GM18519 (cell line): ENCODE measurements around the gene PPBP.

Experiments used
- ATAC-seq: cut with Tn5 transposase; IDR thresholded peaks from one replicate; pipeline ENCODE4 v1.9.1; 2021; ENCODE audit warnings: mild to moderate bottlenecking, moderate library complexity; ENCODE audit not compliant: unreplicated experiment, low FRiP score

The PPBP gene, protein sequence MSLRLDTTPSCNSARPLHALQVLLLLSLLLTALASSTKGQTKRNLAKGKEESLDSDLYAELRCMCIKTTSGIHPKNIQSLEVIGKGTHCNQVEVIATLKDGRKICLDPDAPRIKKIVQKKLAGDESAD

DNA sequence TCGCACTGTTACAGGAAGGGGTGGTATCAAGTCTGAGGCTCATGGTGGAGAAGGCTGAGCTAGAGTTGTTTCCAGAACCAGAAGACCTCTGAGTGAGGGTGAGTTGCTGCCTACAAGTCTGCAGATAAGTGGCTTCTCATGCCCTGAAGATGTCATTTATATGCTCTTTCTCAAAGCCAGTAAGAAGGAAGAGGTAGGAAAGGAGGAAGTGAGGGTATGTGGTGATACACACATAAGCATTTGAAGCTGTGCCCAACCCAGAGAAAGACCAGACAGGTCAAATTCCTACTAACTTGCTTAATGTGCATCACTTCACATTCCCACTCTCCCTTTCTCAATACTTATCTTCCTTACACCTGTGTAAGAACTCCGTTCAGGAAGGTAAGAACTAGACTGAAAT is at the start of gene PPBP:
PPBP (minus strand) TSS at position 130 of the 400 bp plus-strand sequence; CDS start at position 43, 87 bp downstream.
- ATAC-seq: no peak

DNA sequence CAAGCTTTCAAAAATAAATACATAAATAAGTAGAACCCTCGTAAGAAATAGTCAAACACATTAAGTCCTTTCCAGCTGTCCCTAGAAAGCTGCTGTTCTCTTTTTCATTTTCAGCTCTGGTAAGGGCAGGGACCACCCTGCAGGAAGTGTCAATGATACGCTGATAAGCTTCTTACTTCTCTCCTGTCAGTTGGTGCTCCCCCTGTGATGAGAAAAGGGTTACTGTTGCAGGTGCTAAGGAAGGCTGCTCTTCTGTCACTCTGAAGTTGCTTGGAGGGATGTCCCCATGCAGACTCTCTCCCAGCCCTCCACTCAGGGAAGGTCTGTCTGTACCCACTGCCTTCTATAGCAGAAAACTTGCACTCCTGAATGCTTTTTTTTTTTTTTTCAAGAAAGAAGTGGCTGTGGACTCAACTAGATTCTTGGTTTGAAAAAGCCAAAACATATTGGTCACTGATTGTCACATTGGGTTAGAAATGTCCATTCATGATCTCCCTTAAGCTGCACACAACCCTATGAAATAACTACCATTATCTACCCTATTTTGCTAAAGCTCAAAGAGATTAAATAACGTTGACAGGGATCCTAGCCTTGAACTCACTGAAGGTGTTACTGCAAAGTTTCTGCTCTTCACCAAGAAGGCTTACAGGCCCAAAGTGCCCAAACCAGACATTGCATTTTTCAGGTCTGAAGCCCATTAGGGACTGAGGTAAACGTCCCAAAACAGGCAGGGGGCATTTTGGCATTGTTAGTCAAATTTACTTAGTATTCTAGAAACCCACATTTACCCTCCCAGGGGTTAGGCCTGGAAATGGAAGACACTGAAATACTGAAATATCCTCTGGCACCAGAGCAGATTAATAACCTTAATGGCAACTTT is 49.3 kb upstream of the PPBP start:
- no peak for ATAC-seq

DNA sequence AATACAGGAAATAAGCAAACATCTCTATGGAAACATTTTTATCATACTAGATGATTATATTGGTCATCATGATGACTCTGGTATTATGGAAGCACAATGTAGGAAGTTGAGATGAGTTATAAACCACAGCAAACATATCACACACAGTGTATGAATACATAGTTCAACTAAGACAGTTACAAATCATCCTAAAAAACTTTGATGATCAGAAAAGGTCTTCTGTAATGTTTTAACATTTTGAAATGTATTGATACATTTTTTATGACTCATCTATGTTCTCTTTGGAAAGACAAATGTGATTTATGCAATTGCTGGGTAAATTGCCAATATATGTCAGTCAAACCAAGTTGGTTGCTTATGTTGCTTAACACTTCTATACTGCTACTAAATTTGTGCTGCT is 45.7 kb upstream of the PPBP start:
- no peak for ATAC-seq

DNA sequence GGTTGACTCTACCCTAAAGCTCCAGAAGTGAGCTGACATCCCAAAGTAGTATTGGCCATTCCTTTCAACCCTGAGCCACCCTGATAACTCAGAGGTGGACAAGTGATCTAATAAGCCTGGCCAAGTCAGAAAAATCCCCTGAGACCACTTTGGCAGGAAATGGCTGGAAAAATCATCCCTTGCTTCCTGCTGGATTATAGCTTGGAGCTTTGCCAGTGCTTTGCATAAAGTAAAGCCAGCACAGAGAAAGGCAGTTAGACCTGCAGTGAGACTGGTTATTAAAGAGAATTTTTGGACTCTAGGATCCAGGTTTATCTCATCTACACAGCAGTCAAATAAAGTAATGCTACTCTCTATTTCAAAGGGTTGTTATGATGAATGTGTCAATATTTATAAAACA is 44.1 kb upstream of the PPBP start:
- ATAC-seq: no peak

DNA sequence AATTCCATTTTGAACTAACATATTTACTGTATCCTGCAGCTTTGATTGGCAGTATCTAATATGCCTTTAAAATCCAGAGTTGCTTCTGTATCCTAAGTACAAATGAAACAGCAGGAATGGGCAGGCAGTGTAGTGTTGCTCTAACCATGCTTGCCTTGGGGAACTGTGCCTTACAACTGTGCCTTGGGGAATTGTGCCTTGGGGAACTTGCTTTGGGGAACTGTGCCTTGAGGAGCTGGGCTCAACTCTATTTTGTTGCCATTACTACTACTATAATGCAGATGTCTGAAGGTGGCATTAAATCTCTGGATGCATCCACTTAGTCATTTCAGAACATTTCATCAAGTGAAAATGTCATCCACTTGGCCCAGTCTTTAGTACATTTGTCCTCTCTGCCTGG is 43.6 kb upstream of the PPBP start:
- ATAC-seq: no peak

DNA sequence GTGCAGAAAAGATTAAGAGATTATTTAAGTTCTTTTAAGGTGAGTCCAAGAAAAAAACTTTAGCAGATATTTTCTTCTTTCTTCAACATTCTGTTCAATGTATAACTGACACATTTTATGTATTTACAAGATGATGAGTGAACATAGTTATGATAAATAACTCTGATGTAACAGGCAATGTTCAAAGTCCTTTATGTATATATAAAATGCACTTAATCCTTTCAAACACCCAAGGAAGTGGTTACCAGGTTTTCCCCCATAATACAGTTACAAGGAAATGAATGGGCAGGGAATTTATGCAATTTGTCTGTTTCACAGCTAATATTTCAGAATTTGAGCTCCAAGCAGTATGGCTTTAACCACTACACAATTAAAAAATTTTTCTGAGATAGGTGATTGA is 42.3 kb upstream of the PPBP start:
- no peak for ATAC-seq

DNA sequence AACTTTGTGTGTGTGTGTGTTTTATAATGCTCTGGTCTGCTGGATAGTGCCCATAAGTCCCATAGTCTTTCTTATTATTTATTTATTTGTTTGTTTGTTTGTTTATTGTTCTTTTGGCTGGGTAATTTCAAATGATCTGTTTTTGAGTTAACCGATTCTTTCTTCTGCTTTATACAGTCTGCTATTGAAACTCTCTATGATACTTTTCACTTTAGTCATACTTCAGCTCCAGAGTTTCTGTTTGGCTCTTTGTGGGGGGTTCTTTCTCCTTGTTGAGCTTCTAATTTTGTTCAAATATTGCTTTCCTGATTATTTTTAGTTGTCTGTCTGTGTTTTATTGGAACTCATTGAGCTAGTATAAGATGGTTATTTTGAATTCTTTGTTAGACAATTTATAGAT is 40.5 kb upstream of the PPBP start:
- no peak for ATAC-seq

DNA sequence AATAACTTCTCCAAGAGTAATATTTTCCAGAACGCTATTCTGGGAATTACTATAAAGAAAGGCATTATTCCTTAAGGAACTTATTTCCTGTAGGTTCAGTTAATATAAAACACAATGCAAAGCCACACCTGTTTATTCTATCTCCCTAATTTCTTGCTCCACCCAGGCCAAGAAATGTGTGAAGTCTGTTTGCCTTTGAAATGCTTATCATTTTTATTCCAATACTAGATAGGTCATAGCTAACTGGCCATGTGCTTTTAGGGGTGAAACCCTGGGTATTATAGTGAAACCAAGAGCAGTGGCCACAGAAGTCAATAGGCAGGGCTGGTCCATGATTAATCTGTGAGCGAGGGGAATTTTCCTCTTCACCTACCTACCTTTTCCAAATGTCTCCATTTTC is 35.7 kb upstream of the PPBP start:
- no peak for ATAC-seq

DNA sequence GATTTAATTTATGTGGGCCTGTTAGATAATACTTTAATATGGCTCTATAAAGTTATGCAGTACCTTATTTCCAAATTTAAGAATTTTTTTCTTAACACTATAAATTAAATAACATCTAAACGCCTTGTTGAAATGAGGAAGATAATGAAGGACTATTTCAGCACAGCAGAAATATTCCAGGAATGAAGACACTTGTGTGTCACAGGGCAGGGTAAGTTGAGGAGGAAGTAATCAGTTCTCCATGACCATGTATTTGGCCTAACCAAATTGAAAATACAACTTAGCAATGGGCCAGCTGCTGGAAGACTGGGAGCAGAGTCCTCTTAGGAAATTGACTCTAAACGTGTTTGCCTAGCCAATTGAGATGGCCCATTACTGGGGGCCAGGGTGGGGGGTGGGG is 33.6 kb upstream of the PPBP start:
- ATAC-seq: no peak

DNA sequence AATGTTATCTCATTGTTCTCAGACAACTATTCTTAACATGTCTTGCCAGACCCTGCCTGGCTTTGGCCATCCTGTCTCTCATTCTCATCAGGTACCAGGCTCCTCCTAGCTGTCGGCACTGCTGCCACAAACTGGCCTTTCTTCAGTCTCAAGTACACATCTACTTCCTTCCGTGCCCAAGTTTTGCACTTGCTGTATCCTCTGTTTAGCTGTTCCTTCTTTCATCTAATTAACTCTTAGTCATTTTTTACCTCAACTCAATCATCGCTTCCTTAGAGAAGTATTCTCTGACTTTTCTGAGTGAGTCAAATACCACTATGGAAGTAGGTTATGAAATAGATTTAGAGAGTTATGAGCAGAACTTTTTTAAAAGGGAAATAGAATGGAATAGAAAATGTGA is 30.8 kb upstream of the PPBP start:
- ATAC-seq: no peak

DNA sequence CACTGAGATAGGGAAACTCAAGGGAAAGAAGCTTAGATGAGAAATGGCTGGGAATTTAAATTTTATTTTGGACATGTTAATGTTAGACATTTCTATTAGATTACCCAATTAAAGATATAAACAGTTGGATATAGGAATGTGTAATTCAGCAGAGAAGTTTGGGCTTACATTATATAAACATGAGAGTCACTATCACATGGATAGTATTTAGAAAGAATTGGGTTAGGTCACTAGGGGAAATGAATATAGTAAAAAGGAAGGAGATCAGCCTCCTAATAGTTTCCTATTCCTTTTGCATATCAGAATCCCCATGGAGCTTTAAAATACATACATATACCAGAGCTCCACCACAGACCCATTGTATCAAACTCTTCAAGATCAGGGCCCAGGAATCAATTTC is 30.1 kb upstream of the PPBP start:
- no peak for ATAC-seq

DNA sequence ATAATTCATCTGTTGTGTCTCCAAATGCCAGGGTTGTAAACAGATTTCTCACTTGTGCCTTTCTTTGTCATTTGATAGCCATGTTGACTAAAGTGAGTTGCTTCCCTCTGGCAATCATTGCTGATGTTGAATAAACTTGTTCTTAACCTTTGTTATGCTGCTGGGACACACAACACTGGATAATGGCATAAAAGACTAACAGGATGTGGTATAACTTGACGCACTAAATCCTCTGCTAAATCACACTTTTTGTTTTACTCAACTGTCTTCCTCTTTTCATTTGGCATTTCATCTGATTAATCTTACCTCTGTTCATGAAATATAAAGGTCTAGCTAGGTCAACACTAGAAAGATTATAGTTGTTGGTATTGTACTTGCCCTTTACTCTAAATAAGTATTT is 28.1 kb upstream of the PPBP start:
- ATAC-seq: no peak

DNA sequence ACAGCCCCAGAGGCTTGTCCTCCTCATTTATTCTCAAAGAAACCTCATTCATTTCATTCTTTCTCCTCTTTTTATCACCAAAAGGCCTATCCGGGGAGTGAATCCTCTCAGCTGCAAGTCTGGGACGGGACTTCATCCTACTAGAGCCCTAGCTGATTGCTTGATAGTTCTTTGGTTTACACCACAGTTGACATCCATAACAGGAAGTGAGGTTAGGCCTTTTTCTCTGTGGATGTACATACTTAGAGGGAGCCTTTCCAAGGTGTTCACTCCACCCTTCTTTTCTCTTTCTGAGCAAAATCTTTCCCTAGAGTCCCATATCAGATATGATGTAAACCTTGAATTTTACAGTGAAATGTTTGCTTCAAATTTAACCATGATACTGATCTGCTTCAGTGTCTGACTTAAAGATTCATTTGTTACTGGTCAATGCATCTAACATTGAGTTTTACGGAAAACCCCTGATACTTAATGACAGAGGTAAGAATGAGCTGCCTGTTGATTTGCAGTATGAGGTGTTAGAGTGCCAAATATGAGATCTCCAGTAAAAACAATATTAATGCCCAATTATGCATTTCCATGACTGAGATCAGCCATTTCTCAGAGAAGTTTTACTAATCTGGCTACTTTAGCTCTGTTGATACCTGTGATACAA is 27.3 kb upstream of the PPBP start:
- ATAC-seq: no peak

DNA sequence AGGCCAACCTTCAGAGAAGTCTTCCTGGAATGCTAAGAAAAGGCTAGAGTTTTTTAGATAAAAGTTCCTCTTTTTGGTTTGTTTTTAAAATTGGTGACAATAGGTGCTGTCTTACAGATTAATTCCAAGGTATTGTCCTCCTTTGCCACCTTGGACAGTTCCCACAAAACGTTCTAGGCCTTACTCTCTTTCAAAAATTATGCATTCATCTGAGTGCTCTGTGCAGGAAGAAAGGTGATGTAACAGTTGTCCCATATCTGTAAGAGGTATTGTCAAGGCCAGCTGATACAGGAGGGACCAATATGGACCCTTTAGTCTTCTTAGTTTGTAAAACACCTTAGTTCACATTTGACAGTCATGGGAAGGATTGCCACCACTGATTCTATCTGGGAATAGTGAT is 26.3 kb upstream of the PPBP start:
- ATAC-seq: no peak

DNA sequence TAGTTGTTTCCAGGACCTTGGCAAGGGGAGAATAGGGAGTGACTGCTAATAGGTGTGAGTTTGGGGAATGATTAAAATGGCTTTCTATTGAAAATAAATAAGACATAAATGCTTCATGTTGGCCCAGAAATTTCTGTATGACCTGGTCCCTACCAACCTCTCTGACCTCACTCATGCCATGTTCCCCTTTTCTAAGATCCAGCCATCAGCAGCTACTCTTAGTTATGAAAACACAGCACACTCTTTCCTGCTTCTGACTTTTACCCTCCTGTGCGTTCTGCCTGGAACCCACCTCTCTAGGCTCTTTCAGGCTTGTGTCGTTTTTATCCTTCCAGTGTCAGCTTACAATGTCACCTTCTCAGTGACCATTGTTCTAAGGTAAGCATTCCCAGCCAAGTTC is 25.3 kb upstream of the PPBP start:
- ATAC-seq: no peak

DNA sequence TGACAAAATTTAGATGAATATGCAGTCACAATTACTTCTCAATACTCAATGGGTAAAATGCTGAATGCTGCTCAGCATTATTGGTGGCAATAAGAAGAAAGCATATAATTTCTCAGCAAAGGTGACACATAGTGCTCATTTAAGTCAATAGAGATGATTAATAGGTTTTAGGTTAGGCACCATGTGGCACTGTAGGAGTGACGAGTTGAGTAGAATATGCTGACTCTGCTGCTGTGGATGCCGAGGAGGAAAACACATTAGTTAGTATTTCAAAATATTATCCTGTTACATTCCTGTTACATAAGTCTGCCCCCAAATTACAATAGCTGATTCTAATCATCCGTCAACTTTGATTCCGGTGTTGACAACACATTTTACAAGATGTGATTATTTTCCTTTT is 24.1 kb upstream of the PPBP start:
- no peak for ATAC-seq

DNA sequence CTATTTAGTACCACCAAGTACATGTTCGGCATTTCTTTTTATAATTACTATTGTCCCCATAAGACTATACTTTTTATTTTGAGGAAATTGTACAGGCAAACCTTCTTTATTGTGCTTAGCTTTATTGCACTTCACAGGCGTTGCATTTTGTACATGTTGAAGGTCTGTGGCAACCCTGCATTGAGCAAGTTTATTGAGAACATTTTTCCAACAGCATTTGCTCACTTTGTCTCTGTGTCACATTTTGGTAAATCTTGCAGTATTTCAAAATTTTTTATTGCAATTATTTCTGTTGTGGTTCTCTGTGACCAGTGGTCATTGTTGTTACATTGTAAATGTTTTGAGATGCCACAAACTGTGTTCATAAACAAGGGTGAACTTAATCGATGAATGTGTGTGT is 21.3 kb upstream of the PPBP start:
- no peak for ATAC-seq

DNA sequence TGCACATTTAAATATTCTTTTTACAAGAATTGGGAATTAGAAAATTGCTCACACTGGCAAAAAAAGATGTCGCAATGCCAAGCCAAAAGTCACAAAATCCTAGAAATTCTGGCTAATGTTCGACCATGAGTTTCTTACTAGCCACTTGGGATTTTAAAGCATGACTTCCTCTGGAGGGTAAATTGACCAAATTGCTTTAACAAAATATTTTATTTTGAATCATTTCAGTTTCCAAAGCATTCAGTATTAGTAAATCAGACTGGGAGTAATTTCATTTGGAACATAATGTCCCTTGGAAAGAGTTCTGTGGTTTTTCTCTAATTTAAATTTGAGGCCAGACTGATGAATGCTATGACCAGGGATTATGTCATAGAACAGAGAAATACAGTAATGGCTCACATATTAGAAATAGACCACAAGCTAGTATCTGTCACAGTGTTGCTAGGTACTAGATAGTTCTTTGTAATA is 18.1 kb upstream of the PPBP start:
- no peak for ATAC-seq

DNA sequence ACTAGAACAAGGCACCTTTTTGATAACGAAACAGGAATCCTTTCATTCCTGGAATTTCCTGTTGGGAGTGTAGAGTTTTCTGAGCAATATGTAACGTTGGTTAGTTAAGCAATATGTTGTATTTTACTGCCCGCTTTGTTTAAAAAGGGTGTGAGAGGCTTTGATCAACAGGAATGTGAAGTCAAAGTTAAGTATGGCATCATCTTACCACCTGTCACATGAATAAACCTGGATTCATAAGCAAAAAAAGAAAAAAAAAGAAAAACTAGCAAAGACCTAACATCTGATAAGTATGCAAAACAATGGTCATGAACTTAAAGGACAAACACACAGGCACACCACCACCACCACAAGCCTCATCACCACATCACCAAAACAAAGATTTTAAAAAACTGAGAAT is 17.5 kb upstream of the PPBP start:
- no peak for ATAC-seq

DNA sequence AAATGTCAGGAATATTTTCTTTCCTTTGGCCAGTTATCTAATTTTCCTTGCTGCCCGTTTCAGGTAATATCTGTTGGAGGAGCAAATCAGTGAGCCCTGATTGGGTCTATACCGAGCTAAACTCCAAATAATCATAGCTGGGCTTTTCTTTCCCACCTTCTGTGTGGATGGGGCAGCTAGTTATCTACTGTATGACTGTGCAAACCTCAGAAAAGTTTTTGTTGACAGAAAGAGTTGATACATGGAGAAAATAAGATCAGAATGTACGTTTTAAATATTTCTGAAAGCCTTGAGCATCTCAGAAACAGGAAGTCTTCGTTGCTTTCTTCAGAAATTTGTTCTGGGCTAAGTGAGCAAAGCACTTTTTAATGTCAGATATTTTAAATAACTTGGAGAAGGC is 16.7 kb upstream of the PPBP start:
- ATAC-seq: no peak

DNA sequence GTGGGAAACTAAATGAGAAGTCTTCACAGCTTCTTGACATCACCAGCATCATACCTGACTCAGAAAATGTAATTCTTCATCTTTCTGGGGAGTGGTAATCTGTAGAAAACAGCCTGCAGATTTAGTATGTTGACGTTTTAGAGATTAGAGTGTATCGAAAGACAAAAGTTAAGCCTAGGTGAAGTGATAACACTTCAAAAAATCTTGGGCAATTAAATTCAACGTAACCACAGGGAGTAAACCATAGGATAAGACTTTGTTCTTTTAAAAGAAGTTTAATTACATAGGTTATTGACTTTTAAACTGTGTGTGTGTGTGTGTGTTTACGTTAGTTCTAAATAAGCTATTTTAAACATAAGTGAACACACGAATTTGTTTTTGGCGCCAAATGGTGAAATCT is 12.3 kb upstream of the PPBP start:
- ATAC-seq: no peak
